CD14-positive monocyte (primary cell): ENCODE measurements around the gene OLFML3. TPM values are rescaled to one million over a fixed set of nuclear protein-coding genes. Genes with fewer than 3 reads are reported as not detected.

Source experiments
- DNase-seq, 3 donors: peaks; one replicate each; pipeline ENCODE4 v3.0.0-alpha.2; 2011 to 2022
- H2AFZ ChIP-seq: 2 replicates; pipeline ENCODE4 v1.6.0; 2012; ENCODE audit warnings: mild to moderate bottlenecking, low read depth, low read length, inconsistent platforms; ENCODE audit not compliant: insufficient read depth, poor library complexity, severe bottlenecking
- H3K27ac ChIP-seq, 2 donors: 1 replicate in 1 of 2; 2 replicates in 1 of 2; pipeline ENCODE4 v1.5.1; 2012 to 2013; ENCODE audit warnings: low read length in 2 of 2, control low read depth in 1 of 2, inconsistent platforms in 1 of 2, low read depth in 1 of 2, mild to moderate bottlenecking in 1 of 2
- H3K27me3 ChIP-seq, 2 donors: one replicate each; pipeline versions ENCODE4 v1.6.0 to v1.6.1; 2011 to 2013; ENCODE audit warnings: low read length in 2 of 2; ENCODE audit not compliant: control insufficient read depth in 2 of 2, insufficient read depth in 2 of 2
- H3K36me3 ChIP-seq, 2 donors: replicated peaks in 1 of 2; 1 replicate in 1 of 2; 2 replicates in 1 of 2; pipeline versions ENCODE4 v1.5.1 to v1.6.1; 2012 to 2013; ENCODE audit warnings: low read length in 2 of 2, control low read depth in 1 of 2, inconsistent platforms in 1 of 2, mild to moderate bottlenecking in 1 of 2; ENCODE audit not compliant: insufficient read depth in 2 of 2, control insufficient read depth in 1 of 2
- H3K4me1 ChIP-seq, 2 donors: 1 replicate in 1 of 2; 2 replicates in 1 of 2; pipeline versions ENCODE4 v1.5.1 to v1.6.1; 2012 to 2013; ENCODE audit warnings: low read length in 2 of 2, control low read depth in 1 of 2, inconsistent platforms in 1 of 2, mild to moderate bottlenecking in 1 of 2, moderate library complexity in 1 of 2; ENCODE audit not compliant: insufficient read depth in 2 of 2, control insufficient read depth in 1 of 2
- H3K4me2 ChIP-seq: replicated peaks from 2 replicates; pipeline ENCODE3; 2012; ENCODE audit warnings: low read length, moderate library complexity, mild to moderate bottlenecking; ENCODE audit not compliant: poor library complexity, severe bottlenecking; ENCODE audit errors: extremely low read depth
- H3K4me3 ChIP-seq, 3 experiments: fragments of 200-600 bp in 1 of 3; sonication (generic) in 1 of 3; replicated peaks in 1 of 3; 1 replicate in 2 of 3; 2 replicates in 1 of 3; pipeline ENCODE4 v1.5.1; 2011 to 2013; ENCODE audit warnings: low read length in 3 of 3, mild to moderate bottlenecking in 3 of 3, control low read depth in 2 of 3, low read depth in 2 of 3, inconsistent platforms in 1 of 3, moderate library complexity in 1 of 3
- H3K79me2 ChIP-seq: 2 replicates; pipeline ENCODE4 v1.6.0; 2012; ENCODE audit warnings: mild to moderate bottlenecking, control low read depth, inconsistent platforms, low read length, moderate library complexity; ENCODE audit not compliant: insufficient read depth
- H3K9ac ChIP-seq: 2 replicates; pipeline ENCODE4 v1.6.0; 2017; ENCODE audit warnings: low read length, mild to moderate bottlenecking; ENCODE audit not compliant: insufficient read depth, poor library complexity, severe bottlenecking
- H3K9me3 ChIP-seq, 2 donors: replicated peaks in 1 of 2; 1 replicate in 1 of 2; 2 replicates in 1 of 2; pipeline versions ENCODE4 v1.5.1 to v1.6.1; 2012 to 2013; ENCODE audit warnings: low read length in 2 of 2, control low read depth in 1 of 2; ENCODE audit not compliant: control insufficient read depth in 1 of 2, insufficient read depth in 1 of 2
- H4K20me1 ChIP-seq: 2 replicates; pipeline ENCODE4 v1.6.0; 2012; ENCODE audit warnings: mild to moderate bottlenecking, low read length, control low read depth, moderate library complexity; ENCODE audit not compliant: insufficient read depth
- H3K27ac Mint-ChIP-seq, 7 donors: one replicate each; pipeline ENCODE4 v1.8.0; 2020; ENCODE audit warnings: mild to moderate bottlenecking in 7 of 7, mixed read lengths in 7 of 7, moderate library complexity in 6 of 7, inconsistent platforms in 2 of 7
- H3K27me3 Mint-ChIP-seq, 3 donors: one replicate each; pipeline ENCODE4 v1.8.0; 2021 to 2022; ENCODE audit warnings: low read depth in 3 of 3, mild to moderate bottlenecking in 3 of 3, mixed read lengths in 3 of 3, moderate library complexity in 3 of 3, inconsistent platforms in 1 of 3
- H3K36me3 Mint-ChIP-seq, 2 donors: one replicate each; pipeline ENCODE4 v1.8.0; 2020; ENCODE audit warnings: mixed read lengths in 2 of 2, inconsistent platforms in 1 of 2, mild to moderate bottlenecking in 1 of 2
- H3K4me1 Mint-ChIP-seq: one replicate; pipeline ENCODE4 v1.8.0; 2020; ENCODE audit warnings: mild to moderate bottlenecking, mixed read lengths
- H3K4me3 Mint-ChIP-seq, 2 donors: one replicate each; pipeline ENCODE4 v1.8.0; 2020; ENCODE audit warnings: mild to moderate bottlenecking in 2 of 2, mixed read lengths in 2 of 2, moderate library complexity in 1 of 2
- H3K9me3 Mint-ChIP-seq, 7 donors: one replicate each; pipeline ENCODE4 v1.8.0; 2020 to 2022; ENCODE audit warnings: mixed read lengths in 7 of 7, mild to moderate bottlenecking in 6 of 7, moderate library complexity in 6 of 7, inconsistent platforms in 2 of 7
- WGBS: methylation state at CpG from one replicate; pipeline ENCODE4 v1.1.5; 2013; ENCODE audit warnings: missing lambda C conversion rate; ENCODE audit not compliant: insufficient coverage; 5-methylcytosine and 5-hydroxymethylcytosine counted together
- intact Hi-C, 2 donors: fragments of 100-400 bp; cut with micrococcal nuclease; formaldehyde crosslinking; loops; one replicate each; pipeline versions ENCODE4 v1.15.0 to v1.15.1; 2023
- polyA plus RNA-seq, 3 donors: library from polyadenylated mRNA; depleted of rRNA in 1 of 3; unstranded in 2 of 3; stranded (reverse) in 1 of 3; fragments of 300-500 nt in 2 of 3; fragments of >200 nt in 1 of 3; fragmentation: Illumina TruSeq in 2 of 3; gene quantifications; 1 replicate in 2 of 3; 2 replicates in 1 of 3; pipeline ENCODE4 v1.2.3, GENCODE V29; 2012 to 2021
- TF ChIP-seq, protein P1 (sequence below): fragments of 200-600 bp; IDR thresholded peaks from one replicate; pipeline ENCODE4 v1.8.0; 2022; ENCODE audit warnings: antibody characterized with exemption, mild to moderate bottlenecking

Gene OLFML3
- polyA plus RNA-seq, 3 donors, result 0.08 to 0.37 (median 0.28) TPM

DNA sequence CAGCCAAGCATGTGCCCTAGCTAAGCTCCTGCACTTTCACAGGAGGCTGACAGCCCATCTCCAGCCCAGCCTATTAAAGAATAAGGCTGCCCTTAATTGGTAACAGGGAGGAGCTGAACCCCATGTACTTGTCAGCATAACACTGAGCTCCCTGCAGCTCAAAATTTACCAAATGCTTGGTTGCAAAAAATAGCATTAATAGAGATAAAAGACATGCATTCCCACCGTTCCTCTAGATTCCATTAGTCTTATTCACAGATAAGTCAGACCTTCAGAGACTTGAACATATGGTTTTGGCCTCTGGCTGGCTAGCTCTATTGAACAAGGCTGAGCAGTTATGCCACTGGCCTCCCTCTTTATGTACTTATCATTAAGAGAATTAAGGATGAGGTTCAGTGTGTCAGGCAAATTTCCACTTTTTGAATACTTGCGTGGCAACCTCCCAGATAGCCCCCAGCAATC, 29.2 kb downstream of the OLFML3 start:
- no peaks in the 10 kb centered on the region for H3K4me1 ChIP-seq
- H3K4me3 ChIP-seq, result no peak overlapping the region
- Mint-ChIP-seq H3K4me3 (no peak overlapping the region), H3K9me3 (peaks cover 8 to 20% (median 11%) of the 10 kb centered on the region in 7 donors), H3K36me3 (no peaks in the 10 kb centered on the region), H3K27me3 (peaks cover 3 to 6% (median 5%) of the 10 kb centered on the region in 3 donors), H3K27ac (no peak overlapping the region), H3K4me1 (peaks cover 4% of the 10 kb centered on the region)
- H3K27me3 ChIP-seq, result no peaks in the 10 kb centered on the region
- no peak overlapping the region for H3K27ac ChIP-seq
- no peak for DNase-seq
- TF ChIP-seq, protein P1, sequence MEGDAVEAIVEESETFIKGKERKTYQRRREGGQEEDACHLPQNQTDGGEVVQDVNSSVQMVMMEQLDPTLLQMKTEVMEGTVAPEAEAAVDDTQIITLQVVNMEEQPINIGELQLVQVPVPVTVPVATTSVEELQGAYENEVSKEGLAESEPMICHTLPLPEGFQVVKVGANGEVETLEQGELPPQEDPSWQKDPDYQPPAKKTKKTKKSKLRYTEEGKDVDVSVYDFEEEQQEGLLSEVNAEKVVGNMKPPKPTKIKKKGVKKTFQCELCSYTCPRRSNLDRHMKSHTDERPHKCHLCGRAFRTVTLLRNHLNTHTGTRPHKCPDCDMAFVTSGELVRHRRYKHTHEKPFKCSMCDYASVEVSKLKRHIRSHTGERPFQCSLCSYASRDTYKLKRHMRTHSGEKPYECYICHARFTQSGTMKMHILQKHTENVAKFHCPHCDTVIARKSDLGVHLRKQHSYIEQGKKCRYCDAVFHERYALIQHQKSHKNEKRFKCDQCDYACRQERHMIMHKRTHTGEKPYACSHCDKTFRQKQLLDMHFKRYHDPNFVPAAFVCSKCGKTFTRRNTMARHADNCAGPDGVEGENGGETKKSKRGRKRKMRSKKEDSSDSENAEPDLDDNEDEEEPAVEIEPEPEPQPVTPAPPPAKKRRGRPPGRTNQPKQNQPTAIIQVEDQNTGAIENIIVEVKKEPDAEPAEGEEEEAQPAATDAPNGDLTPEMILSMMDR, result no peak
- intact Hi-C loops, result no loop called here
- H3K79me2 ChIP-seq, result no peaks in the 10 kb centered on the region
- H3K9ac ChIP-seq, result no peak overlapping the region
- H3K9me3 ChIP-seq, result peaks cover 0 to 11% of the 10 kb centered on the region in 2 donors
- H2AFZ ChIP-seq, result no peak overlapping the region
- no peak overlapping the region for H3K4me2 ChIP-seq
- H3K36me3 ChIP-seq, result no peaks in the 10 kb centered on the region
- 100% methylated on average over 1 of the region's 2 CpGs for WGBS
- H4K20me1 ChIP-seq, result no peaks in the 10 kb centered on the region

DNA sequence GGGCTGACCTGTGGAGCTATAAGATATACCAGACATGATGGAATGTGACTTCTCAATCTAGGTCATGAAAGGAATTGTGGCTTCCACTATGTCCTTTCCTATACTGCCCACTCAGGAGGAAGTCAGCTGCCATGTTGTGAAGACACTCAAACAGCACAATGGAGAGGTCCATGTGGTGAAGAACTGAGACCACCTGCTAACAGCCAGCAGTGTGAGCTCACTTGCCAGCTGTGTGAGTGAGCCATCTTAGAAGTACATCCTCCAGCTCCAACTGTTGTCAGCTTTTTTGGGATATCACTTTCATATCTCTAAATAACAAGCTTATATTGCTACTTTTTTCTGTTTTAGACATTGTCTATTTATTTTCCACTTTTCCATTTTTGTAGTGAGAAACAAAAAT, 29.7 kb downstream of the OLFML3 start:
- H3K4me1 ChIP-seq, result no peaks in the 10 kb centered on the region
- H3K4me3 Mint-ChIP-seq, result no peak overlapping the region
- intact Hi-C loops, result no loop called here

More for the DNA sequence above, 29.7 kb downstream of the OLFML3 start:
- Histone ChIP-seq H3K9ac (no peak overlapping the region), H3K9me3 (peaks cover 0 to 11% of the 10 kb centered on the region in 2 donors), H3K36me3 (no peaks in the 10 kb centered on the region), H3K79me2 (no peaks in the 10 kb centered on the region), H3K27ac (no peak overlapping the region), H3K4me3 (no peak overlapping the region), H3K27me3 (no peaks in the 10 kb centered on the region), H3K4me2 (no peak overlapping the region), H2AFZ (no peak overlapping the region), H4K20me1 (no peaks in the 10 kb centered on the region)
- Mint-ChIP-seq H3K4me1 (peaks cover 2% of the 10 kb centered on the region), H3K36me3 (no peaks in the 10 kb centered on the region), H3K27ac (no peak overlapping the region), H3K27me3 (peaks cover 2 to 6% (median 3%) of the 10 kb centered on the region in 3 donors), H3K9me3 (peaks cover 8 to 20% (median 11%) of the 10 kb centered on the region in 7 donors)
- TF ChIP-seq, protein P1, result no peak
- no peak for DNase-seq
